ENCODE measurements around the gene EPS8. TPM values are rescaled to one million over a fixed set of nuclear protein-coding genes. Genes with fewer than 3 reads are reported as not detected.

The EPS8 gene
- total and polyA plus RNA-seq, 12 donors = 11.4 to 76.8 (median 26.7) TPM

DNA sequence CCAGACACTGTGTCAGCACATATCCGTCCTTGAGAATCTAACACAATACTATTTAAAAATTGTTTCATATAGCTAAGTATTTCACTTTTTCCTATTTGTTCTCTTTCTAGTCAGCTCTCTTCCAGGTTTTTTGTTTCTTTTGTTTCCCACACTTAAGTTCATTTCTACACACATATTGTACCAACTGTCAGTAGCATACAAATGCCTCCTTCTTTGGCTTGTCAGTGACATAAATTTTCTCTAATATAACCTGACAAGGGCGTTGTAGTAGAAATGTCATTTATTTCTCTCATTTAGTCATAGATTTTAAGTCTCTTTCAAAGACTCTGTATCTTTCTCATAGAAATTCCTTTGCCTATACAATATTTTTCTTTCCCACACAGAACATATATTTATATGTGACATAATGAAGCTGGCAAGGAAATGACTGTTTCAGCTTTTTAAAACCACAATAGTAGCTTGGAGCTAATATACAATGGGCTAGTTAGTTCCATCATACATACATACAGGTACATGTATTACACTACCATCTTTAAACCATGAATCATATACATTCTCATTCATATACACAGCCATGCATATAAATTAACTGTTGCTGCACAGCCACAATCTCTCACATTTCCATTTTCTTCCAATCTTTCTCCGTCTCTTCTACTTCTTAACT, 42.3 kb upstream of the EPS8 start:
- 66 to 78% (median 67%) methylated on average over 3 of the region's 3 CpGs for WGBS, 4 donors
- TF ChIP-seq, protein P1, sequence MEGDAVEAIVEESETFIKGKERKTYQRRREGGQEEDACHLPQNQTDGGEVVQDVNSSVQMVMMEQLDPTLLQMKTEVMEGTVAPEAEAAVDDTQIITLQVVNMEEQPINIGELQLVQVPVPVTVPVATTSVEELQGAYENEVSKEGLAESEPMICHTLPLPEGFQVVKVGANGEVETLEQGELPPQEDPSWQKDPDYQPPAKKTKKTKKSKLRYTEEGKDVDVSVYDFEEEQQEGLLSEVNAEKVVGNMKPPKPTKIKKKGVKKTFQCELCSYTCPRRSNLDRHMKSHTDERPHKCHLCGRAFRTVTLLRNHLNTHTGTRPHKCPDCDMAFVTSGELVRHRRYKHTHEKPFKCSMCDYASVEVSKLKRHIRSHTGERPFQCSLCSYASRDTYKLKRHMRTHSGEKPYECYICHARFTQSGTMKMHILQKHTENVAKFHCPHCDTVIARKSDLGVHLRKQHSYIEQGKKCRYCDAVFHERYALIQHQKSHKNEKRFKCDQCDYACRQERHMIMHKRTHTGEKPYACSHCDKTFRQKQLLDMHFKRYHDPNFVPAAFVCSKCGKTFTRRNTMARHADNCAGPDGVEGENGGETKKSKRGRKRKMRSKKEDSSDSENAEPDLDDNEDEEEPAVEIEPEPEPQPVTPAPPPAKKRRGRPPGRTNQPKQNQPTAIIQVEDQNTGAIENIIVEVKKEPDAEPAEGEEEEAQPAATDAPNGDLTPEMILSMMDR (IDR thresholded peaks at IDR 0.05) = no peak
- no peak for TF ChIP-seq POLR2A (IDR thresholded peaks at IDR 0.05)
- Histone ChIP-seq H3K27me3 (no peaks in the 10 kb centered on the region), H3K4me3 (no peak overlapping the region), H3K9me3 (replicated peaks in 1 of 3) (no peaks in the 10 kb centered on the region), H3K4me1 (replicated peaks in 1 of 2) (no peaks in the 10 kb centered on the region), H3K36me3 (replicated peaks in 1 of 2) (no peaks in the 10 kb centered on the region), H3K27ac (no peak overlapping the region)
- no peak for DNase-seq
- intact Hi-C loops (cut with DNase I) = no loop called here

DNA sequence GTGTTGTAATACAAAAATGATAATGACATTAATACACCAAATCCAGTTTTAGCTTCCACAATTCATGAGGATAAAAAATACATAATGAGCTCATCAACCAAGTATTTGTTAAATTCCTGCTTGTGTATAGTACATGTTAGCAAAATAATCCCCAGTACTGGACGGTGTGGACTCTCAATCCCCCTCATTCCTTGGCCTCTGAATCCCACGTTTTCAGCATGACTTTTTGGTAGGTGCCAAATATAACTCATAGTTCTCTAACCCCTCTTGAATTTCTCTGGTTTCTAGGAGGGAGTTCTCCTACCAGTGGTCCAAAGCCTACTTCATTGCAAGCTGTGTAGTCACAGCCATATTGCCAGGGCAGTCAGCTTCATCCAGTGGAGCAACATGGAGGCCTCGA, 41.4 kb upstream of the EPS8 start:
- Histone ChIP-seq H3K4me1 (replicated peaks in 1 of 2) (no peaks in the 10 kb centered on the region), H3K27me3 (no peaks in the 10 kb centered on the region), H3K9me3 (replicated peaks in 1 of 3) (no peaks in the 10 kb centered on the region), H3K27ac (no peak overlapping the region), H3K36me3 (replicated peaks in 1 of 2) (no peaks in the 10 kb centered on the region), H3K4me3 (no peak overlapping the region)
- no peak for DNase-seq
- intact Hi-C loops (cut with DNase I) = no loop called here
- 66 to 80% (median 75%) methylated on average over 3 of the region's 3 CpGs for WGBS, 4 donors
- TF ChIP-seq, protein P1 (IDR thresholded peaks at IDR 0.05) = no peak
- no peak for TF ChIP-seq POLR2A (IDR thresholded peaks at IDR 0.05)

DNA sequence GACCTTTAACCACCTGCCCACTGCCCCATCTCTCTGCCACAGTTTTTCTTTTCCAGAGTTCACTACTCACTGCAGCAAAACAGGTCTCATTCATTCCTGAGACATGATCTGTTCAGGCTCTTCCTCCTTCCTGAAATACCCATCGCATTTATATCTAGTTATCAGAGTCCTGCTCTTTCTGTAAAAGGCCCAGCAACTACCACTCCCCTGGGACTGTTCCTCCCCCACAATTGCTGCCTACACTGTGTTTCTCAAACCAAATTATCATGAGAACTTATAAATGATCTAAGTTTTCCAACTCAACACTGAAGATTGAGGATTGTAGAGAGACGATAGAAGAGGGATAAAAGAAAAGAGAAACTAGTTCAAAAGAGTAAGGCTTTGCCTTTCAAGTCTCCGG, 40.8 kb upstream of the EPS8 start:
- DNase-seq = no peak
- Histone ChIP-seq H3K4me3 (no peak overlapping the region), H3K27ac (no peak overlapping the region), H3K9me3 (replicated peaks in 1 of 3) (no peaks in the 10 kb centered on the region), H3K36me3 (replicated peaks in 1 of 2) (no peaks in the 10 kb centered on the region), H3K4me1 (replicated peaks in 1 of 2) (no peaks in the 10 kb centered on the region), H3K27me3 (no peaks in the 10 kb centered on the region)
- TF ChIP-seq, protein P1 (IDR thresholded peaks at IDR 0.05) = no peak
- TF ChIP-seq POLR2A (IDR thresholded peaks at IDR 0.05) = no peak
- intact Hi-C loops (cut with DNase I) = no loop called here
- 70 to 82% (median 73%) methylated on average over 3 of the region's 3 CpGs for WGBS, 4 donors

DNA sequence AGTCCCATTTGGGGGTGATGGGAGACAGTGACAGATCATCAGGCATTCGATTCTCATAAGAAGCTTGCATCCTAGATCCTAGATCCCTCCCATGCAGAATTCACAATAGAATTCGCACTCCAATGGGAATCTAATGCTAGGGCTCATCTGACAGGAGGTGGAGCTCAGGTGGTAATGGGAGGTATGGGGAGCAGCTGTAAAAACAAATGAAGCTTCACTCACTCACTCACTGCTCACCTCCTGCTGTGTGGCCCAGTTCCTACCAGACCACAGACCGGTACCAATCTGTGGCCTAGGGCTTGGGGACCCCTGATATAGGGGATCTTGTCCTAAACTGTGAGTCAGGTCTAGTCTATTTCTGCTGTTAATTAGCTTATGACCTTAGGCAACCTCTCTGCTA, 40.1 kb upstream of the EPS8 start:
- 74 to 92% (median 90%) methylated on average over 3 of the region's 3 CpGs for WGBS, 4 donors
- DNase-seq = no peak
- Histone ChIP-seq H3K27me3 (no peaks in the 10 kb centered on the region), H3K27ac (no peak overlapping the region), H3K9me3 (replicated peaks in 1 of 3) (no peaks in the 10 kb centered on the region), H3K36me3 (replicated peaks in 1 of 2) (no peaks in the 10 kb centered on the region), H3K4me3 (no peak overlapping the region), H3K4me1 (replicated peaks in 1 of 2) (no peaks in the 10 kb centered on the region)
- TF ChIP-seq, protein P1 (IDR thresholded peaks at IDR 0.05) = no peak
- no peak for TF ChIP-seq POLR2A (IDR thresholded peaks at IDR 0.05)
- intact Hi-C loops (cut with DNase I) = no loop called here

Data from adrenal gland (tissue), 12 donors.